CD4-positive, alpha-beta T cell treated with Interferon gamma for 1 hour (primary cell): ENCODE measurements around the gene CDADC1.
"Not testable (repeated sequence)": the region's sequence is repeated elsewhere in the genome, so short reads cannot be mapped to it uniquely, and the experiment has no call there.

Source experiments
- DNase-seq: peaks from one replicate; pipeline ENCODE4 v3.0.0-alpha.2; 2020

CDADC1 gene

GRCh38 chr13:49240017-49240416, 7.7 kb upstream of the CDADC1 start:
- peak; percentile 19 for DNase-seq

GRCh38 chr13:49241296-49241695, 6.4 kb upstream of the CDADC1 start:
- DNase-seq, result no peak

GRCh38 chr13:49245101-49245500, 2.6 kb upstream of the CDADC1 start:
- no peak for DNase-seq

- DNase-seq, result no peak
Measured at GRCh38 chr13:49246850-49247642, 679 bp upstream of the CDADC1 start.

GRCh38 chr13:49248622-49249002, 887 bp downstream of the CDADC1 start:
- no peak for DNase-seq

- no peak for DNase-seq
Measured at GRCh38 chr13:49251326-49251725, 3.6 kb downstream of the CDADC1 start.

GRCh38 chr13:49253310-49253709, 5.6 kb downstream of the CDADC1 start:
- DNase-seq, result no peak

GRCh38 chr13:49254007-49254406, 6.3 kb downstream of the CDADC1 start:
- no peak for DNase-seq

GRCh38 chr13:49256841-49257240, 9.1 kb downstream of the CDADC1 start:
- DNase-seq, result no peak

- no peak for DNase-seq
Measured at GRCh38 chr13:49258089-49258796, 10.5 kb downstream of the CDADC1 start.

GRCh38 chr13:49259586-49259985, 11.9 kb downstream of the CDADC1 start:
- no peak for DNase-seq

GRCh38 chr13:49262634-49263033, 14.9 kb downstream of the CDADC1 start:
- no peak for DNase-seq

GRCh38 chr13:49265822-49266221, 18.1 kb downstream of the CDADC1 start:
- no peak for DNase-seq

- no peak for DNase-seq
Measured at GRCh38 chr13:49271264-49271663, 23.5 kb downstream of the CDADC1 start.

GRCh38 chr13:49272296-49272695, 24.6 kb downstream of the CDADC1 start:
- DNase-seq, result no peak

- no peak for DNase-seq
Measured at GRCh38 chr13:49278211-49278610, 30.5 kb downstream of the CDADC1 start.

GRCh38 chr13:49279112-49279511, 31.4 kb downstream of the CDADC1 start:
- DNase-seq, result no peak

GRCh38 chr13:49279885-49280284, 32.2 kb downstream of the CDADC1 start:
- DNase-seq, result no peak

- no peak for DNase-seq
Measured at GRCh38 chr13:49287995-49288394, 40.3 kb downstream of the CDADC1 start.

- DNase-seq, result no peak
Measured at GRCh38 chr13:49288458-49288857, 40.7 kb downstream of the CDADC1 start.

- DNase-seq, result no peak
Measured at GRCh38 chr13:49292742-49293486, 45.2 kb downstream of the CDADC1 start.

GRCh38 chr13:49294723-49295122, 47.0 kb downstream of the CDADC1 start:
- DNase-seq, result not testable (repeated sequence)

GRCh38 chr13:49295244-49295643, 47.5 kb downstream of the CDADC1 start:
- no peak for DNase-seq

- no peak for DNase-seq
Measured at GRCh38 chr13:49296659-49297058, 48.9 kb downstream of the CDADC1 start.
